HUDEP-2 (cell line): ENCODE data around the gene PTPRT.

Experiments
- DNase-seq, 76 experiments: peaks; one replicate each; lab custom pipeline; 2025; ENCODE audit not compliant: unreplicated experiment in 76 of 76; lab: John Stamatoyannopoulos, UW

Gene PTPRT

GRCh38 chr20:42361402-42361970 lies 828.2 kb downstream of the PTPRT start:
- DNase-seq, result no peak

- DNase-seq, result no peak
These were observed 829.1 kb downstream of the PTPRT start for GRCh38 chr20:42360621-42361020.

GRCh38 chr20:42359617-42360016 lies 830.1 kb downstream of the PTPRT start:
- no peak for DNase-seq

GRCh38 chr20:42352096-42352495 lies 837.6 kb downstream of the PTPRT start:
- no peak for DNase-seq

- DNase-seq, result no peak
These were observed 839.2 kb downstream of the PTPRT start for GRCh38 chr20:42350521-42350920.

- no peak for DNase-seq
These were observed 843.2 kb downstream of the PTPRT start for GRCh38 chr20:42346189-42347170.

- DNase-seq, result no peak
These were observed 848.1 kb downstream of the PTPRT start for GRCh38 chr20:42341654-42342053.

- DNase-seq, result no peak
These were observed 849.3 kb downstream of the PTPRT start for GRCh38 chr20:42340368-42340767.

- DNase-seq, result no peak
These were observed 851.2 kb downstream of the PTPRT start for GRCh38 chr20:42338294-42339201.

- no peak for DNase-seq
These were observed 853.1 kb downstream of the PTPRT start for GRCh38 chr20:42336576-42336975.

- no peak for DNase-seq
These were observed 870.3 kb downstream of the PTPRT start for GRCh38 chr20:42319252-42320013.

- no peak for DNase-seq
These were observed 876.0 kb downstream of the PTPRT start for GRCh38 chr20:42313704-42314103.

GRCh38 chr20:42309050-42309449 lies 880.7 kb downstream of the PTPRT start:
- no peak for DNase-seq

- DNase-seq, result no peak
These were observed 881.5 kb downstream of the PTPRT start for GRCh38 chr20:42308171-42308570.

- no peak for DNase-seq
These were observed 894.1 kb downstream of the PTPRT start for GRCh38 chr20:42295592-42295991.

- DNase-seq, result no peak
These were observed 894.7 kb downstream of the PTPRT start for GRCh38 chr20:42294976-42295375.

GRCh38 chr20:42281801-42282200 lies 907.9 kb downstream of the PTPRT start:
- no peak for DNase-seq

- no peak for DNase-seq
These were observed 912.7 kb downstream of the PTPRT start for GRCh38 chr20:42276718-42277602.

GRCh38 chr20:42274986-42275385 lies 914.7 kb downstream of the PTPRT start:
- DNase-seq, result no peak
